ENCODE data around the gene OR56A5. TPM values are rescaled to one million over a fixed set of nuclear protein-coding genes. Genes with fewer than 3 reads are reported as not detected.
"Not testable (repeated sequence)": the region's sequence is repeated elsewhere in the genome, so short reads cannot be mapped to it uniquely, and the experiment has no call there.

OR56A5 gene
- total and polyA plus RNA-seq, 12 donors: not detected

DNA sequence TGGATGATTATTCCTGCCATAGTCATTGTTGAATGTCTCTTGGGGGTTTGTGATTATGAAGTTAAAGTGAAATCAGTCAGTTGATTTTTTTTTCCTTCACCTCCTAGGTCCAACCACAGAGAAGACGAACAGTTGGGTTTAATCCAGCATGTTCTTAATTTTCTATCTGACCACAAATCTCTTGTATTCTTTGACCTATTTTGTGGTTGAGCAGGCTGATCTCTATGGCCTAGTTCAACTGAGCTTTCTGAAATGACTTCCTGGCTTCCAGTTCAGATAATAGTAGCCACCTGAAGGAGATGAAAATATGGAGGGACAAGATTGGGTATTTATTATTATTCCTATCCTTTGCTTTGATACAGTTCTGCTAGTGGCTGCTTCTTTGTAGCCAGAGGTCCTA is 5.2 kb upstream of the OR56A5 start:
- H3K36me3 ChIP-seq: no peaks in the 10 kb centered on the region
- TF ChIP-seq, protein P1, sequence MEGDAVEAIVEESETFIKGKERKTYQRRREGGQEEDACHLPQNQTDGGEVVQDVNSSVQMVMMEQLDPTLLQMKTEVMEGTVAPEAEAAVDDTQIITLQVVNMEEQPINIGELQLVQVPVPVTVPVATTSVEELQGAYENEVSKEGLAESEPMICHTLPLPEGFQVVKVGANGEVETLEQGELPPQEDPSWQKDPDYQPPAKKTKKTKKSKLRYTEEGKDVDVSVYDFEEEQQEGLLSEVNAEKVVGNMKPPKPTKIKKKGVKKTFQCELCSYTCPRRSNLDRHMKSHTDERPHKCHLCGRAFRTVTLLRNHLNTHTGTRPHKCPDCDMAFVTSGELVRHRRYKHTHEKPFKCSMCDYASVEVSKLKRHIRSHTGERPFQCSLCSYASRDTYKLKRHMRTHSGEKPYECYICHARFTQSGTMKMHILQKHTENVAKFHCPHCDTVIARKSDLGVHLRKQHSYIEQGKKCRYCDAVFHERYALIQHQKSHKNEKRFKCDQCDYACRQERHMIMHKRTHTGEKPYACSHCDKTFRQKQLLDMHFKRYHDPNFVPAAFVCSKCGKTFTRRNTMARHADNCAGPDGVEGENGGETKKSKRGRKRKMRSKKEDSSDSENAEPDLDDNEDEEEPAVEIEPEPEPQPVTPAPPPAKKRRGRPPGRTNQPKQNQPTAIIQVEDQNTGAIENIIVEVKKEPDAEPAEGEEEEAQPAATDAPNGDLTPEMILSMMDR (IDR thresholded peaks at IDR 0.05): no peak
- no peak for DNase-seq
- no peaks in the 10 kb centered on the region for H3K4me1 ChIP-seq
- H3K27me3 ChIP-seq: peaks cover 0 to 2% (median 0%) of the 10 kb centered on the region in 7 donors
- H3K27ac ChIP-seq: no peak overlapping the region
- intact Hi-C loops (cut with DNase I): no loop called here
- ATAC-seq: no peak
- 66 to 81% methylated on average over 1 of the region's 1 CpG for WGBS, 2 donors
- H3K9me3 ChIP-seq: peaks cover 0 to 19% (median 5%) of the 10 kb centered on the region in 11 donors
- no peak overlapping the region for H3K4me3 ChIP-seq

DNA sequence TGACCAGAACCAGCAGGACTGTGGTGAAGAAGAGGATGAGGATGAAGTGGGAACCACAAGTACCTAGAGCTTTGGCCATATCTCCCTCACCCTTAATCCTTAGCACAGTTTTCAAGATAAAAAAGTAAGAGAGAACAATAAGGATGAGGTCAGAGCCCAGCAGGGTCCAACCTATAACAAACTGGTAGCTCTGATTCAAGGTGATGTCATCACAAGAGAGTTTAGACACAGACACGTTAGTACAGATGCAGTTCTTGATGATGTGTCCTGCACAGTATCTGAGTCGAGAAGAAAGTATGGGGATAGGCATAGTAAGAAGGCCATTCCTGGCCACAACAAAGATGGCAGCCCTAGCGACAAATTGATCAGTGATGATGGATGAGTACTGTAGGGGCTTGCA is 586 bp downstream of the OR56A5 start:
- no peak overlapping the region for H3K4me3 ChIP-seq
- H3K36me3 ChIP-seq: no peaks in the 10 kb centered on the region
- 56 to 85% methylated on average over 3 of the region's 3 CpGs for WGBS, 2 donors
- no peaks in the 10 kb centered on the region for H3K4me1 ChIP-seq
- TF ChIP-seq, protein P1 (IDR thresholded peaks at IDR 0.05): no peak
- H3K9me3 ChIP-seq: peaks cover 0 to 23% (median 8%) of the 10 kb centered on the region in 11 donors
- peaks cover 0 to 2% (median 0%) of the 10 kb centered on the region in 7 donors for H3K27me3 ChIP-seq
- no peak overlapping the region for H3K27ac ChIP-seq
- intact Hi-C loops (cut with DNase I): loop anchor here in 1 of 10 donors (10.0 kb wide), 1 partner anchor 793 kb away; no protein-coding TSS in a partner anchor
- DNase-seq: no peak
- no peak for ATAC-seq

DNA sequence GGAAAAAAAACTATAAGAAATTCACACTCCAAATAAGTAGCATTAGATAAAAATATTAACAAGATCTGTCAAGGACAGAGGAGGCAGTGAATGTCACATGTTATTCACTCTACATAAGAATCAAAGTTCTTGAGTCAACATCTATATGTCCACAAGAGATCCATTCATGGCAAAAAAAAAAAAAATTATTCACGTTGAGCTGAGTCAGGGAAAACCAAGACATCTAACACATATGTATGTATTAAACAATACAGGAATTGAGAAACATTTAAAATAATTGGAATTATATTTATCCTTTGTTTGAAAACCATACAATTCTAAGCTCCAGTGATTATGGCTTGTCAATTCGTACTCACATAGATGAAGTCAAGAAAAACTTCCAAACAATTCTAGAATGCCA is 1.3 kb downstream of the OR56A5 start:
- TF ChIP-seq, protein P1 (IDR thresholded peaks at IDR 0.05): no peak
- intact Hi-C loops (cut with DNase I): loop anchor here in 1 of 10 donors (10.0 kb wide), 1 partner anchor 792 kb away; no protein-coding TSS in a partner anchor
- peaks cover 0 to 24% (median 9%) of the 10 kb centered on the region in 11 donors for H3K9me3 ChIP-seq
- H3K27me3 ChIP-seq: peaks cover 0 to 2% (median 0%) of the 10 kb centered on the region in 7 donors
- WGBS, 2 donors: 62 to 65% methylated on average over 2 of the region's 2 CpGs
- ATAC-seq: no peak
- no peak overlapping the region for H3K27ac ChIP-seq
- H3K4me3 ChIP-seq: no peak overlapping the region
- H3K4me1 ChIP-seq: no peaks in the 10 kb centered on the region
- H3K36me3 ChIP-seq: no peaks in the 10 kb centered on the region
- no peak for DNase-seq

DNA sequence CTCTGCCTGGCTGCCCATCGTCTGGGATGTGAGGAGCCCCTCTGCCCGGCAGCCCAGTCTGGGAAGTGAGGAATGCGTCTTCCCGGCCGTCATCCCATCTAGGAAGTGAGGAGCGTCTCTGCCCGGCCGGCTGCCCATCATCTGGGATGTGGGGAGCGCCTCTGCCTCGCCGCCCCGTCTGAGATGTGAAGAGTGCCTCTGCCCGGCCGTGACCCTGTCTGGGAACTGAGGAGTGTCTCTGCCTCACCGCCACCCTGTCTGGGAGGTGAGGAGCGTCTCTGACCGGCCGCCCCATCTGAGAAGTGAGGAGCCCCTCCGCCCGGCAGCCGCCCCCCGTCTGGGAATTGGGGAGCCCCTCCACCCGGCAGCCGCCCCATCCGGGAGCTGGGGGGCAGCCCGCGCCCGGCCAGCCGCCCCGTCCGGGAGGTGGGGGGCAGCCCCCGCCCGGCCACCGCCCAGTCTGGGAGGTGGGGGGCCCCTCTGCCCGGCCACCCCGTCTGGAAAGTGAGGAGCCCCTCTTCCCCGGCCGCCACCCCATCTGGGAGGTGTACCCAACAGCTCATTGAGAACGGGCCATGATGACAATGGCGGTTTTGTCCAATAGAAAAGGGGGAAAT is 7.5 kb downstream of the OR56A5 start:
- intact Hi-C loops (cut with DNase I): loop anchor here in 1 of 10 donors (10.0 kb wide), 1 partner anchor 786 kb away; no protein-coding TSS in a partner anchor
- not testable (repeated sequence) for H3K4me3 ChIP-seq, H3K36me3 ChIP-seq, ATAC-seq, H3K4me1 ChIP-seq, H3K27me3 ChIP-seq, H3K27ac ChIP-seq, DNase-seq
- H3K9me3 ChIP-seq: peaks cover 0 to 42% (median 9%) of the 10 kb centered on the region in 11 donors
- WGBS, 2 donors: 93% methylated on average over 30 to 40 of the region's 40 CpGs

DNA sequence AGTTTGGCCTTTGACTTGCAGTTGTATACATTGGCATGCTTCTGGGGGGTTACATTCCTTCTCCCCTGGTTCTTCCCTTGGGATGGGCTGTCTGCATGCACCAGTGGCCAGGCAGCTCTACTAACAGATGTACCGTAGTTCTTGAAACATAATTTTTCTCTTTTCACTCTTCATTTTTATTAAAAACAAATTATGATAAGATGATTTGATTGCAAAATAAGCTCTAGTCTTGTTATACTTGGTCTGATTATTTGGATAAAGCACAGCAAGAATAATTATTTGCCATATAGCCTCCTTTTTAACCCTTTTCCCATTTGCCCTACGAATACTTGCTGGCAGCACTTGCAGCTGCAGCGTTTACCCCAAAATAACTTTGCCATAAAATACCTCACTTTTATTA is 12.7 kb downstream of the OR56A5 start:
- TF ChIP-seq, protein P1 (IDR thresholded peaks at IDR 0.05): no peak
- Histone ChIP-seq H3K36me3 (no peaks in the 10 kb centered on the region), H3K27me3 (no peaks in the 10 kb centered on the region), H3K9me3 (peaks cover 0 to 18% (median 0%) of the 10 kb centered on the region in 11 donors), H3K27ac (no peak overlapping the region), H3K4me1 (no peaks in the 10 kb centered on the region), H3K4me3 (no peak overlapping the region)
- ATAC-seq (no peak), DNase-seq (no peak)
- intact Hi-C loops (cut with DNase I): no loop called here
- 84 to 88% methylated on average over 3 of the region's 3 CpGs for WGBS, 2 donors
